ENCODE measurements around the gene PBRM1.

GRCh38 chr3:52533623-52534280, 152.0 kb downstream of the PBRM1 start, which contains the start of gene NT5DC2:
- TF ChIP-seq CTCF (IDR thresholded peaks at IDR 0.05 in 2 of 3, conservative IDR thresholded peaks at IDR 0.05 in 1 of 3; ENCODE audit: borderline replicate concordance in 1 of 3, insufficient read depth in 1 of 3, low read depth in 2 of 3, low read length in 2 of 3) (no peak), POLR2A (IDR thresholded peaks at IDR 0.05; ENCODE audit: borderline replicate concordance, extremely low read depth, insufficient read depth, insufficient read length) (peak; percentile 28), EZH2phosphoT487 (IDR thresholded peaks at IDR 0.05; ENCODE audit: borderline replicate concordance) (no peak), JUND (IDR thresholded peaks at IDR 0.05) (no peak), POLR2AphosphoS5 (IDR thresholded peaks at IDR 0.05; ENCODE audit: low read depth, low read length) (no peak; the same call in 1 of the 2 replicates), CBX3 (IDR thresholded peaks at IDR 0.05; ENCODE audit: low read depth) (no peak)

All from HCT116 (cell line).